Keratinocyte (primary cell): ENCODE data around the gene NLGN3. TPM values are rescaled to one million over a fixed set of nuclear protein-coding genes. Genes with fewer than 3 reads are reported as not detected.

Experiments used
- DNase-seq: peaks from one replicate; pipeline ENCODE4 v3.0.0-alpha.2; 2011; ENCODE audit warnings: low read depth, missing footprints, low spot score
- FAIRE-seq: peaks from 2 replicates; lab custom pipeline; 2011; peaks lifted over from hg19 to GRCh38; lab: Jason Lieb, UNC
- H2AFZ ChIP-seq: 2 replicates; pipeline ENCODE4 v1.6.0; 2012; ENCODE audit warnings: low read length, control low read depth, inconsistent platforms; ENCODE audit not compliant: control insufficient read depth
- H3K27ac ChIP-seq: 2 replicates; pipeline ENCODE4 v1.5.1; 2011; ENCODE audit warnings: low read length; ENCODE audit not compliant: control insufficient read depth, insufficient read depth
- H3K27me3 ChIP-seq: 3 replicates; pipeline ENCODE4 v1.6.0; 2011; ENCODE audit warnings: low read length; ENCODE audit not compliant: control insufficient read depth, insufficient read depth; ENCODE audit errors: extremely low read depth
- H3K36me3 ChIP-seq, 2 experiments: 2 replicates in 1 of 2; 3 replicates in 1 of 2; pipeline ENCODE4 v1.5.1; 2011; ENCODE audit warnings: low read length in 2 of 2, mild to moderate bottlenecking in 1 of 2; ENCODE audit not compliant: control insufficient read depth in 2 of 2, insufficient read depth in 2 of 2; ENCODE audit errors: extremely low read depth in 1 of 2
- H3K4me1 ChIP-seq: 3 replicates; pipeline ENCODE4 v1.5.1; 2011; ENCODE audit warnings: low read length; ENCODE audit not compliant: control insufficient read depth, insufficient read depth; ENCODE audit errors: extremely low read depth
- H3K4me2 ChIP-seq: 3 replicates; pipeline ENCODE4 v1.6.0; 2011; ENCODE audit warnings: low read depth, low read length; ENCODE audit not compliant: control insufficient read depth, insufficient read depth; ENCODE audit errors: extremely low read depth
- H3K4me3 ChIP-seq, 3 experiments: fragments of 200-600 bp in 1 of 3; sonication (generic) in 1 of 3; 2 replicates in 2 of 3; 3 replicates in 1 of 3; pipeline ENCODE4 v1.5.1; 2011 to 2016; ENCODE audit warnings: low read length in 3 of 3, mild to moderate bottlenecking in 3 of 3, control low read depth in 2 of 3, inconsistent platforms in 1 of 3, low read depth in 1 of 3, mixed read lengths in 1 of 3, mixed run types in 1 of 3, moderate library complexity in 1 of 3; ENCODE audit not compliant: control insufficient read depth in 2 of 3, insufficient read depth in 2 of 3; ENCODE audit errors: extremely low read depth in 1 of 3
- H3K79me2 ChIP-seq: 2 replicates; pipeline ENCODE4 v1.6.0; 2012; ENCODE audit warnings: low read length; ENCODE audit not compliant: control insufficient read depth, insufficient read depth
- H3K9ac ChIP-seq: 3 replicates; pipeline ENCODE4 v1.6.0; 2011; ENCODE audit warnings: low read length; ENCODE audit not compliant: control insufficient read depth, insufficient read depth; ENCODE audit errors: extremely low read depth
- H3K9me1 ChIP-seq: 3 replicates; pipeline ENCODE4 v1.6.0; 2011; ENCODE audit warnings: low read length; ENCODE audit not compliant: control insufficient read depth, insufficient read depth; ENCODE audit errors: extremely low read depth
- H3K9me3 ChIP-seq: 2 replicates; pipeline ENCODE4 v1.5.1; 2012; ENCODE audit warnings: low read depth, low read length; ENCODE audit not compliant: control insufficient read depth
- H4K20me1 ChIP-seq: 3 replicates; pipeline ENCODE4 v1.6.0; 2011; ENCODE audit warnings: low read length; ENCODE audit not compliant: control insufficient read depth, insufficient read depth; ENCODE audit errors: extremely low read depth
- EZH2 ChIP-seq: IDR thresholded peaks from one replicate; pipeline ENCODE4 v1.6.1; 2012; ENCODE audit warnings: inconsistent platforms, mild to moderate bottlenecking, low read length, moderate library complexity
- dilution Hi-C: fragments of 300-500 bp; cut with MboI; formaldehyde crosslinking; loops from one replicate; pipeline ENCODE4 v1.7.0; 2020; ENCODE audit warnings: low sequenced_read_pairs; ENCODE audit not compliant: extremely low pct_ligation_motif_present
- polyA plus RNA-seq, 5 experiments: library from polyadenylated mRNA; depleted of rRNA in 3 of 5; stranded (reverse) in 3 of 5; stranded (forward) in 1 of 5; unstranded in 1 of 5; fragments of >200 nt; gene quantifications; 1 replicate in 1 of 5; 2 replicates in 3 of 5; 3 replicates in 1 of 5; pipeline versions ENCODE4 v1.2.1 to v1.2.3, GENCODE V29; 2011 to 2012; ENCODE audit warnings: missing spikeins in 2 of 5, low read depth in 1 of 5, low replicate concordance in 1 of 5
- TF ChIP-seq, protein P1 (sequence below), 3 experiments: IDR thresholded peaks in 1 of 3; conservative IDR thresholded peaks in 1 of 3; optimal IDR thresholded peaks in 1 of 3; 2 replicates in 2 of 3; 3 replicates in 1 of 3; pipeline versions ENCODE3 to v1.5.1; 2011; ENCODE audit warnings: low read length in 3 of 3, mild to moderate bottlenecking in 3 of 3, moderate library complexity in 2 of 3, control low read depth in 1 of 3, inconsistent platforms in 1 of 3; ENCODE audit not compliant: insufficient read depth in 2 of 3; ENCODE audit errors: extremely low read depth in 1 of 3

Gene NLGN3
- polyA plus RNA-seq, 1 donor (not counting 4 experiments of a cell fraction or from before 2014, with no cell fraction given), result 0.05 TPM

- dilution Hi-C loops, result no loop called here
- Histone ChIP-seq H3K9me1 (no peaks in the 10 kb centered on the region), H3K9ac (no peak overlapping the region), H3K27me3 (no peaks in the 10 kb centered on the region), H4K20me1 (no peaks in the 10 kb centered on the region), H3K79me2 (no peaks in the 10 kb centered on the region), H3K4me2 (no peak overlapping the region), H3K9me3 (no peaks in the 10 kb centered on the region), H3K4me3 (no peak overlapping the region), H3K36me3 (no peaks in the 10 kb centered on the region), H3K27ac (no peak overlapping the region), H3K4me1 (no peaks in the 10 kb centered on the region), H2AFZ (no peak overlapping the region)
- TF ChIP-seq, protein P1, sequence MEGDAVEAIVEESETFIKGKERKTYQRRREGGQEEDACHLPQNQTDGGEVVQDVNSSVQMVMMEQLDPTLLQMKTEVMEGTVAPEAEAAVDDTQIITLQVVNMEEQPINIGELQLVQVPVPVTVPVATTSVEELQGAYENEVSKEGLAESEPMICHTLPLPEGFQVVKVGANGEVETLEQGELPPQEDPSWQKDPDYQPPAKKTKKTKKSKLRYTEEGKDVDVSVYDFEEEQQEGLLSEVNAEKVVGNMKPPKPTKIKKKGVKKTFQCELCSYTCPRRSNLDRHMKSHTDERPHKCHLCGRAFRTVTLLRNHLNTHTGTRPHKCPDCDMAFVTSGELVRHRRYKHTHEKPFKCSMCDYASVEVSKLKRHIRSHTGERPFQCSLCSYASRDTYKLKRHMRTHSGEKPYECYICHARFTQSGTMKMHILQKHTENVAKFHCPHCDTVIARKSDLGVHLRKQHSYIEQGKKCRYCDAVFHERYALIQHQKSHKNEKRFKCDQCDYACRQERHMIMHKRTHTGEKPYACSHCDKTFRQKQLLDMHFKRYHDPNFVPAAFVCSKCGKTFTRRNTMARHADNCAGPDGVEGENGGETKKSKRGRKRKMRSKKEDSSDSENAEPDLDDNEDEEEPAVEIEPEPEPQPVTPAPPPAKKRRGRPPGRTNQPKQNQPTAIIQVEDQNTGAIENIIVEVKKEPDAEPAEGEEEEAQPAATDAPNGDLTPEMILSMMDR (optimal IDR thresholded peaks at IDR 0.05 in 1 of 3, IDR thresholded peaks at IDR 0.05 in 1 of 3, conservative IDR thresholded peaks at IDR 0.05 in 1 of 3; ENCODE audit: extremely low read depth in 1 of 3, insufficient read depth in 2 of 3, low read length in 3 of 3), result no peak
- no peak for TF ChIP-seq EZH2
- FAIRE-seq, result no peak
- no peak for DNase-seq
These were observed 38.2 kb downstream of the NLGN3 start for GRCh38 chrX:71182871-71183270.

- Histone ChIP-seq H3K27ac (no peak overlapping the region), H3K4me3 (no peak overlapping the region), H3K4me2 (no peak overlapping the region), H4K20me1 (no peaks in the 10 kb centered on the region), H3K27me3 (no peaks in the 10 kb centered on the region), H3K9me3 (no peaks in the 10 kb centered on the region), H3K79me2 (no peaks in the 10 kb centered on the region), H3K9ac (no peak overlapping the region), H2AFZ (no peak overlapping the region), H3K4me1 (no peaks in the 10 kb centered on the region), H3K36me3 (no peaks in the 10 kb centered on the region), H3K9me1 (no peaks in the 10 kb centered on the region)
- FAIRE-seq (no peak), DNase-seq (no peak)
- dilution Hi-C loops, result no loop called here
- TF ChIP-seq, protein P1 (optimal IDR thresholded peaks at IDR 0.05 in 1 of 3, IDR thresholded peaks at IDR 0.05 in 1 of 3, conservative IDR thresholded peaks at IDR 0.05 in 1 of 3; ENCODE audit: extremely low read depth in 1 of 3, insufficient read depth in 2 of 3, low read length in 3 of 3), result no peak
- no peak for TF ChIP-seq EZH2
These were observed 38.7 kb downstream of the NLGN3 start for GRCh38 chrX:71183341-71183740.
